Chondrocyte (in vitro differentiated cells): ENCODE results near the gene C11orf42. TPM values are rescaled to one million over a fixed set of nuclear protein-coding genes. Genes with fewer than 3 reads are reported as not detected.

Experiments used
- DNase-seq: peaks from one replicate; pipeline ENCODE4 v3.0.0; 2021; ENCODE audit warnings: mixed read lengths, low spot score
- H3K27ac Mint-ChIP-seq: one replicate; pipeline ENCODE4 v1.8.0; 2021; ENCODE audit warnings: mild to moderate bottlenecking, moderate library complexity, mixed read lengths; ENCODE audit not compliant: unreplicated experiment
- H3K27me3 Mint-ChIP-seq: 2 replicates; pipeline ENCODE4 v1.8.0; 2021; ENCODE audit warnings: low read depth, mixed read lengths
- H3K36me3 Mint-ChIP-seq: 2 replicates; pipeline ENCODE4 v1.8.0; 2021; ENCODE audit warnings: low read depth, mixed read lengths
- H3K4me1 Mint-ChIP-seq: 2 replicates; pipeline ENCODE4 v1.8.0; 2021; ENCODE audit warnings: low read depth, mild to moderate bottlenecking, mixed read lengths
- H3K4me3 Mint-ChIP-seq: one replicate; pipeline ENCODE4 v1.8.0; 2021; ENCODE audit warnings: mild to moderate bottlenecking, moderate library complexity, mixed read lengths; ENCODE audit not compliant: unreplicated experiment
- H3K9me3 Mint-ChIP-seq: 2 replicates; pipeline ENCODE4 v1.8.0; 2021; ENCODE audit warnings: low read depth, mixed read lengths
- CTCF ChIP-seq: fragments of 200-600 bp; sonication (generic); IDR thresholded peaks from 2 replicates; pipeline ENCODE4 v1.5.0; 2021; ENCODE audit warnings: antibody characterized with exemption, mild to moderate bottlenecking, moderate library complexity
- total RNA-seq: library from RNA; stranded (reverse); gene quantifications from 3 replicates; pipeline ENCODE4 v1.2.1, GENCODE V29; 2021

The C11orf42 gene
- total RNA-seq, 1 donor from 2014 or later, result not detected

DNA sequence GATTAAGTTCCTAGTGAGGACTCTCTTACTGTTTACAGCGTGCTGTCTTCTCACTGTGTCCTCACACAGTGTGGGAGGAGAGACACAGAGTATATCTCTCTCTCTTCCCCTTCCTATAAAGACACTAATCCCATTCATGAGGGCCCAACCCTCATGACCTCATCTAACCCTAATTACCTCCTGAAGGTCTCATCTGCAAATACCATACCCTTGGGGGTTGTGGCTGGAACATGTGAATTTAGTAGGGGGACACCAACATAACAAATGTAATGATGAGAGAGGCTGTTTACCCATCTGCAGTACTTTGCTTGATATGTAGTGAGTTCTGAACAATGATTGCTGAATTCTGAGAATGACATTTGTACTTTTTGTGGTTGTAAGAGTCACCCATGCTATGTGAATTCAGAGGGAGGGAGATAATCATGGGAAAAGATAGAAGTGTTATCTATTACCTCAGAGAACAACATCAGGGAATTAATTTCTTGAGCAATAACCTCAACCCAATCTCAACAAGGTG lies 11.2 kb upstream of the C11orf42 start:
- no peaks in the 10 kb centered on the region for H3K36me3 Mint-ChIP-seq
- H3K4me1 Mint-ChIP-seq, result no peaks in the 10 kb centered on the region
- no peak for DNase-seq
- H3K4me3 Mint-ChIP-seq, result no peak overlapping the region
- no peaks in the 10 kb centered on the region for H3K9me3 Mint-ChIP-seq
- H3K27me3 Mint-ChIP-seq, result peaks cover 2% of the 10 kb centered on the region
- TF ChIP-seq CTCF, result no peak
- H3K27ac Mint-ChIP-seq, result no peak overlapping the region

GRCh38 chr11:6196396-6196795 lies 9.0 kb upstream of the C11orf42 start:
- no peaks in the 10 kb centered on the region for H3K4me1 Mint-ChIP-seq
- H3K27ac Mint-ChIP-seq, result no peak overlapping the region
- peaks cover 2% of the 10 kb centered on the region for H3K27me3 Mint-ChIP-seq
- no peak for DNase-seq
- H3K4me3 Mint-ChIP-seq, result no peak overlapping the region
- no peaks in the 10 kb centered on the region for H3K9me3 Mint-ChIP-seq
- no peak for TF ChIP-seq CTCF
- H3K36me3 Mint-ChIP-seq, result no peaks in the 10 kb centered on the region

DNA sequence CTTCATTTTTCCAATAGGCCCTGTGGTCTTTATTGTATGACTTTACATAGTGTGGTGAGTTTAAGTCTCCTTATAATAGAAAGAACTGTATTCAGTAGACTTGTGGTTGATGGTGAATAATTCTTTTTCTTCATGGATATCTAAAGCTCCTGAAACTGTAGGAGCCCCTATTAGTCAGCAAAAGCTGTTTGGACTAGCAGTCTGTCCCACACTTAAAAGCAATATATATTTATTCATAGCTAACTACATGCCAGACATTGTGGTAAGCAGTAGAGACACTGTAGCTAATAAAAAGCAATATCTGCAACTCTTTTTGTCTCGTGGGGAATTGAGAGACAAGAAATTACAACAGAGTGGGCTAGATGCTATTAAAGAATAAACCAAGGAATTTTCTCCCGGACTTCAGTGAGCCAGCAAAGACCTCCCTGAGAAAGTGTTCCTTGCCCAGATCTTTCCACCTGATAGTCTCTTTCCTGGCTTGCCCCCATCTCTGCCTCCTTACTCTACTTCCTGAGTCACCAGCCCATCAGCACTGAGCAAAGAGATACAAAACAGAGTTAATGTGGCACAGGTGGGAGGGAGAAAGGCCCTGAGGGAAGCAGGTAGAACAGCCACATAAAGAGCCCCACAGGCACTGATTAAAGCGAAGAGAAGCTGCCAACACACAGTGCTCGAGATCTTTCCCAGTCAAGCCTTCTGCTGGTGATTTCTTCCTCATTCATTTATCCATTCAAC lies 7.7 kb upstream of the C11orf42 start:
- Mint-ChIP-seq H3K9me3 (no peaks in the 10 kb centered on the region), H3K27me3 (peaks cover 2% of the 10 kb centered on the region), H3K4me3 (no peak overlapping the region), H3K36me3 (no peaks in the 10 kb centered on the region), H3K4me1 (no peaks in the 10 kb centered on the region), H3K27ac (no peak overlapping the region)
- no peak for TF ChIP-seq CTCF
- no peak for DNase-seq

GRCh38 chr11:6199174-6199810 lies 6.1 kb upstream of the C11orf42 start, which contains the start of gene OR52W1:
OR52W1 (plus strand) TSS chr11:6199224; CDS start chr11:6199224, 0 bp downstream.
- Mint-ChIP-seq H3K4me1 (no peaks in the 10 kb centered on the region), H3K4me3 (no peak within 1 kb of the TSS), H3K36me3 (peaks cover 8% of the 10 kb centered on the region), H3K27me3 (peaks cover 2% of the 10 kb centered on the region), H3K9me3 (no peaks in the 10 kb centered on the region), H3K27ac (peak within 1 kb of the TSS; percentile 23)
- DNase-seq, result no peak
- no peak for TF ChIP-seq CTCF

- Mint-ChIP-seq H3K9me3 (no peaks in the 10 kb centered on the region), H3K27ac (no peak overlapping the region), H3K27me3 (peaks cover 2% of the 10 kb centered on the region), H3K36me3 (peaks cover 10% of the 10 kb centered on the region), H3K4me1 (no peaks in the 10 kb centered on the region), H3K4me3 (no peak overlapping the region)
- TF ChIP-seq CTCF, result no peak
- no peak for DNase-seq
Measured at GRCh38 chr11:6200975-6201374, 4.4 kb upstream of the C11orf42 start.
